ENCODE data around the gene VSIG4.
"Not testable (repeated sequence)": the region's sequence is repeated elsewhere in the genome, so short reads cannot be mapped to it uniquely, and the experiment has no call there.

Gene VSIG4

DNA sequence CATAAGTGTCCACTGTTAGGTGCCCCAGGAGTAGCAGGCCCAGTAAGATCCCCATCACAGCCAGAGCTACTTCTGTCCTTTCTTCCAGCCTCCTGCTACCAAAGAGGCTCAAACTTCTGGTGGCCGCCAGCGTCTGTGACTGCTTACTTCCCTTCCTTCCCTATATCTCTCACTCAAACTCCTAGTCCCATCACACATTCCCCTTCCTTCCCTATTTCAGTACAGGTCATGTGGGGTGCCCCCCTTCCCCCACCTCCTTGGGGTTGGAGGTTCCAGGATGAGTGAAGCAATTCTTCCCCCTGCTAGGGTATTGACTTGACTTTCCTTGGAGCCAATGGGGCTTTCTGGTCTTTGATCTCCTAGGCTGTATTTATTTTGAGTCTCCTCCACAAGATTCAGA lies at the start of gene VSIG4:
TSS of gene VSIG4 (minus strand) at position 137 of the 400 bp plus-strand sequence. CDS start at position 55, 82 bp downstream.
- no peak for DNase-seq

GRCh38 chrX:66076801-66077200 lies 36.9 kb upstream of the VSIG4 start:
- no peak for DNase-seq

DNA sequence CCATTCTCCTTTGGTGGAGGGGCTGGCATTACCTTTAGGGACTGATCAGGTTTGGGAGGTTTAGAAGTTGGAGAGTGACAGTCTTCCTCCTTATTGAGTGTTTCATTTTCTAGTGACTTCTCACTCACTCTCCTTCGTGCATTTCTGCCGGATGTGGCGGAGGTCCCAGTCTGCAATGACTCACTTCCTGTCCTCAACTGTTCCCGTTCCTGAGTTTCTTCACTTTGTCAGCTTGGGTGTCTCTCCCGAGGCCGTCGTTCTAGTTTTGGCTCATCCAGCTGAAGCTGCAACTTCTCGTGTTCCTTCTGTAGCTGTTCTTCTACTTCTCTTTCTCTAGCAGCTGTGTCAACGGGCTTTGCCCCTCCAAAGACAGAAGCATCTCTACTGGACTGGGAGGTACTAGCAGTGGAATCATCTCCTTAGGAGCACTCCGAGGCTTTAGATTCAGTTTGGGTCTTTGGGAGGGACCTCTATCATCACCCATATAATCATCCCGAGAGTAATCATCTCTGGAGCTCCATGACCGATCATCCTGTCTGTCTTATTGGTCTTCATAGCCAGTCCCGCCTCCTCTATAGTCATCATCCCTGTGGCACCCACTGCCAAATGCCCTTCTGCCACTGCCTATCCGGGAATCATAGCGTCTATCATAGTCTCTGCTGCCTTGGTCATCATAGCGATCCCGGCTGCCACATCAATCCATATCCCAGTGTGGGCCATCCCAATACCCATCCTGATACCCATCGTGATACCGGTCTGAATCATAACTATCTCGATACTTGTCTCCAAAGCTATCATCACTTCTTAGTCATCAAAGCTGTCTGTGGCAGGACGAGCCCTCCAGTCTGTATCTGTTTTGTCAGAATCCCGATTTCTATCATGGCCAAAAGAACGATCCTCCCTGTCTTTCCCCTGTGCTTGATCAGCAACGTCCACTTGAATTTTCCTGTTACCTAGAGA lies 35.3 kb upstream of the VSIG4 start:
- no peak for DNase-seq

GRCh38 chrX:66071126-66071525 lies 31.2 kb upstream of the VSIG4 start:
- no peak for DNase-seq

DNA sequence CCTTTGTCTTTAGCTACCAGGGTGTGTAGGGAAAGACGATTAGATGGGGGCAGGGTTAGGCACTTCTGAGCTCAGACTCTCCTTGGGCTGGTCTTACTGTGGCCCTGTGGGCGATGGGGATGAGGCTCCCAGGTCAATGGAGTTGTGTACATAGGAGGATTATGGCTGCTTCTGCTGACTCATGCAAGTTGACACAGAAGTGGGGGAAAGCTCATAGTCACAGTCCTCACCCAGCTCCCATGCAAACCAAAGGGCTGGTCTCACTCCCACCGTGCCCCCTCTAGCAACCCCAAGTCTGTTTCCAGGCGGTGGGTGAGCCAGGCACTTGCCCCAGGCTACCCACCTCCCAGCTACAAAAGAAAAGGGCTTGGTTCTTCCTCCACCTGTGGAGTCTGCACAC lies 24.4 kb upstream of the VSIG4 start:
- no peak for DNase-seq

GRCh38 chrX:66057019-66057418 lies 17.1 kb upstream of the VSIG4 start:
- not testable (repeated sequence) for DNase-seq

GRCh38 chrX:66054978-66055377 lies 15.1 kb upstream of the VSIG4 start:
- no peak for DNase-seq

GRCh38 chrX:66053414-66053813 lies 13.5 kb upstream of the VSIG4 start:
- no peak for DNase-seq

- no peak for DNase-seq
Measured at GRCh38 chrX:66051980-66052379, 12.1 kb upstream of the VSIG4 start.

- no peak for DNase-seq
Measured at GRCh38 chrX:66050140-66050569, 10.3 kb upstream of the VSIG4 start.

DNA sequence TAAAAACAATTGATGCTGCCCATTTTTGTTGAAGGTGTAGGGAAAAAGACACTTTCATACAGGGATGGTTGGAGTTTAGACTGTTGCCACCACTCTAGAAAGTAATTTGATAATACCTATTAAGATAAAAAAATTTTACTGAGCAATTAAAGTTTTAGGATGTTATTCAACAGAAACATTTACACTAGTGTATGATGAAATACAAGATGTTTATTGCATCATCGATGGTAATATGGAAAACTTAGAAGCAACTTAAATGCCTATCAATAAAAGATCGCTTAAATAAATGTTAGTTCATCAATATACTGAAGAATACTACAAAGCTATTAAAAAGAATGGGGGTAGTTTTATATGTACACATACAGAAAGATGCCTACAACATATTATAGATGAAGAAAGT lies 9.2 kb upstream of the VSIG4 start:
- DNase-seq = no peak

DNA sequence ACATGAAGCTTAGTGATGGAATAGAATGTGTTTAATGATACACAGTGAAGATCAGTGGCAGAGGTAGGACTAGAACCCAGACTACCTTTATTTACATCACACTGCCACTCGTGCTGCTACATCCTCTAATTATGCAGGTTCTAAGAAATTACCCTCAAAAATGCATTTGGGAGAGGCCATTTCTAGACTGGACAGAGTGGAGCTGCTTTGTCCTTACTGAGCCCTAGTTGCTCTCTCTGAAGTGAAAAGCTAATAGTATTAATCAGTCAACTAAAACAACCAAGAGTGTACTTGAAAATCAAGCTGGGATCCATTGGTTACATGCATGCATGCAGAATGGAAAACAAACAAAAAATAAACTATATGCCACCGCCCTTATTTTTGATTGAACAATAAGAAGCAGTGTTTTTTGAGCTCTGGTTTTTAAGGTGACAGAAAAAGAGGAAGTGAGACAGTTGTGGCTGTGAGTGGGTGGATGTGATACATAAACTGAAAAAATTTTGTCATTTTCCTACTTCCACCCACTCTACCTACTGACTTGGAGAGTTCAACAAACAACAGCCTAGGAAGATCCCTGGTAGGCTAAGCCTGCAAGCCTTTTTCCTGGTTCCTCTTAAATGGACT lies 6.8 kb upstream of the VSIG4 start:
- DNase-seq = peak; percentile 2

DNA sequence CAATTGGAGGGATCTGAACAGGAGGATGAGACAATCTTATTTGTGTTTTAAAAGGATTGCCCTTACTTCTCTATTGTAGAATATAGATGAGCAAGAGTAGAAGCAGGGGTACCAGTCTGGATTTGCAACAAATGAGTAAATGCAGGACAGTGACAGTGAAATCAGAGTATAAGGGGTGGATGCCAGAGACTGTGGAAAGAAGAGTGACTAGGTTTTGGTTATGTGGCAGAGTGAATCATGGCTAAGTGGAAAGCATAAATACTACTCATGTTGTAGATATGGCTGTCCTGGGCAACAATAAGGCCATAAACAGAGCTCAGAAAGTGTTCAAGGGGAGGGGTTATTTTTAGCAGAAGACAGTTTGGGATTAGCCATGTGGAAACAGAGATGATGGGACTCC lies 6.0 kb upstream of the VSIG4 start:
- DNase-seq = no peak

DNA sequence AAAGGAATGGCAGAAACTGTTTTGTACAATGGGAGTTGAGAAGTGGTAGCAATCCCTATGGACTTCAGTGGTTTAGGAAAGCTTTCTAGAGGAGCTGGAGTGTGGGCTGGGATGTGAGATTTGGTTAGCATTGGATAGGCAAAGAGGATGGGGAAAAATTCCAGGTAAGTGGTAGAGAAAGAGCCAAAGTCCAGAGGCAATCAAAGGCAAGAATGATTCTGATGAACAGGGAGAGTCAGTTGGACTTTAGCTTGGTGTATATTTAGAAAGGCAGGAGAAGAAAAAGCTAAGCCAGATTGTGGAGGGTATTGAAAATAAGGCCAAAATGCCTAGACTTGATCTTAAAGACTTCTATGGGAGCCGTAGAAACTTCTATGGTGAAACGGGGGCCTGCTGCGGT lies 3.7 kb upstream of the VSIG4 start:
- no peak for DNase-seq

DNA sequence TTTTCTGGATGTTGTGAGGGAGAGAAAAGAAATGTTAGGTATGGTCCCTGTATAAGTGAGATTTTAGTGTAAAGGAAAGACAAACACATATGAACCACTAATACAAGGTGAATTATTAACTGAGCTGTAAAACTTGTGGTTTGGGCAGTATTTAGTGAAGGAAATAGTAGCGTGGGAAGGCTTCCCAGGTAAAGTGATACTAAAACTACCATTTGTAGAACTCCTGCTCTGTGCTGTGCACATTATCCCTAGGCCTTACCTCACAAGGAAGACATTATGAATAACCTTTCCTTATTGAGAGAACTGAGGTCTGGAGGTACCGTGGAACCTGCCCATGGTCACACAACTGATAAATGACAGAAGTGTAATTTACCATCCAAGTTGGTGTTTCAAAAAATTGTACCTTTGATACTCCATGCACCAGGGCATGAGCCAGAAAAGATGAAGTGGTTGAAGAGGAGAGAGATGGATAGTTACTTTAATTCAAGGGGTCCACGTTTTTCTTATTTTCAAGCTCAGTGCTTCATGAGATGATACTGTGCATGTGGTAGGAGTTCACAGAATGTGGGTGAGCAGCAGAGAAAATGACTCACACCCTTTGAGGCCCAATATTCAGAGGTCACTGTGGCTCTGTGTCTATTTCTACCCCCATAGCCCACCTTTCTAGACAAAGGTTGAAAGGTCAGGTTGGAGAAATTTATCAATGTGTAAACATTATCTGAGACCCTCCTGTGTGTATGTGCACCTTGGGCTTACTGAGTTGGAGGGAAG lies 2.6 kb upstream of the VSIG4 start:
- DNase-seq = no peak

DNA sequence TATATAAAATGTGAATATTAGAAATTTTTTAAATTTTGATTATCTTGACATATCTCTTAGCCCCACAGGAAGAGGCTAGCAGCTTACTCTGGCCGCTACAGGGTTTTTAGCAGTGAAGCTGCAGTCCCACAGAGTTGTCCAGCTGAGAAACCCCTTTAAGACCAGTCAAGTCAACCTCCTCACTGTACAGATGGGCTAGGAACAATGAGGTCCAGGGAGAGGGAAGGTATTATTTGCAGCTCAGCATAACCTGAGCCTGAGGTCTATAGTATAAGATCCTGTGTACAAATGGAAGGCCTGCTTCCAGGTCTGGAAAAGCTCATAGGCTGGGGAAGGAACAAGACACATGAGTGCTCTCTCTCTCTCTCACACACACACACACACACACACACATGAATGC lies 1.8 kb downstream of the VSIG4 start:
- no peak for DNase-seq

- DNase-seq = no peak
Measured at GRCh38 chrX:66036231-66036630, 3.6 kb downstream of the VSIG4 start.

DNA sequence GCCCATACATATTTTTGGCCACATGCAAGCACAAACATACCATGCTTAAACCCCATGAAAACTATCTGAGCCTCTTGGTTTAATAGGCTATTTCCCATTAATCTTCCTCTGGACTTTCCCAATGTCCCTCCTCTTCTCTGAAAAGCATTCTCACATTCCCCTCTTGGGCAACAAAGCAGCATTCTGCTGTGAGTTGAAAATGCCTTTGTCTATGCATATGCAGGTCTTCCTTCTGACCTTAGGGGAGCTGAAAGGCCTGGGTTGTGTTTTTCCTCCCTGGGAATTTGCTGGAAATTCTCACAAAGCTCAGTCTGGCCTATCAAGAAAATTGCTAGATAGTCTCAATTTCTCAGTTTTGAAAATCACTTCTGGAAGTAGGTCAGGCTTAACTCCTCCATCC lies 4.2 kb downstream of the VSIG4 start:
- DNase-seq = no peak

DNA sequence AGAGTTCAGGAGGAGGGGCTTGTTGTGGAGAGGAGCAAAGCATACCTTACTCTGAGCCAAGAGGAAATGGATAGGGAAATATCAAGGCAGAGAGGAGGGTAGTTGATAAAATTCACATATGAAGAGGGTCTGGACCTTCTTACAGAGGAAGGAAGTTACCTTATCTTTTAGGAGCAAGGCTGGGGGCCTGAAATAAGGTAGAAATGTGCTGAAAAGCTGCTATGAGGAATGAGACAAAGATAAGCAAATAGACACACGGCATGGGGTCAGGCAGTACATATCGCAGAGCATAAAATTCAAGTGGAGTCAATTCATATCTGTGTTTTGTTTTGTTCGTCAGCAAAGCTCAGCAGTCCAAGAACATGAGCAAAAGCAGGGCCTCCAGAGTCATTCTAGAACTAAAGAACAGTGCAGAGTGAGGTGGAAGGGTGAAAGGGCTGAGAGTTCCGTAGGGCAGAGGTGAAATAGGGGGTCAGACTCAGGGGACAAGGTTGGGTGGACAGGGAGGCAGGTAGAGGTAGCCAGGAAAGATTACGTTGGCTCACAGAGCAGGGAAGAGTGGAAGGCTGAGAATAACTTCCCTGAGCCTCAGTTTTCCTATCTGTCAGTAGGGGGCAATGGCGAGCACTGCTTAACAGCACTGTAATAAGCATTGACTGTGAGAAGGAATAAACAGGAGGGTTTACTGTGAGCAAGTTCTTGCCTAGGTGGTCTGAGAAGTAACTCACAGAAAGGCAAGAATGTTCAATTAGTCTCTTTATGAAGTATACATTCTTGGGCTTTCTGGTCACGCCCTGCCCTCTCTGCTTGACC lies 9.2 kb downstream of the VSIG4 start:
- DNase-seq = peak; percentile 44

DNA sequence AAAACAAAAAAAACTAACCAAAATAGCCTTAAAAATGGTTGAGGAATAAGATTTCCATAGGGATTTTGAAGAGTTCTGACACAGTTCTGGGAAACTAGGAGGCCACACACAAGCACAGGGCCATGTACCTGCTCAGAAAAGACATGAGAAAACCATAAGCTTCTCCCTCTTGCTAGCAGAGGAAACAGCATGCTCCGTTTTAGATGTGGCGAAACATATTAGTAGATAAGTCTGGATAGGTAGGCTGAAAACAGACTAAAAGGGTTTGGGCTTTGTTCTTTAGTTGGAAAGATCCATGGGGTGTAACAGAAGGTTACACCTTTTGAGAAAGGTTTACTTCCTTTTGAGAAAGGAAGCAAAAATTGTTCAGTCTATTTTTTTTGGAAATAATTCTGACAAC lies 10.9 kb downstream of the VSIG4 start:
- DNase-seq = no peak

DNA sequence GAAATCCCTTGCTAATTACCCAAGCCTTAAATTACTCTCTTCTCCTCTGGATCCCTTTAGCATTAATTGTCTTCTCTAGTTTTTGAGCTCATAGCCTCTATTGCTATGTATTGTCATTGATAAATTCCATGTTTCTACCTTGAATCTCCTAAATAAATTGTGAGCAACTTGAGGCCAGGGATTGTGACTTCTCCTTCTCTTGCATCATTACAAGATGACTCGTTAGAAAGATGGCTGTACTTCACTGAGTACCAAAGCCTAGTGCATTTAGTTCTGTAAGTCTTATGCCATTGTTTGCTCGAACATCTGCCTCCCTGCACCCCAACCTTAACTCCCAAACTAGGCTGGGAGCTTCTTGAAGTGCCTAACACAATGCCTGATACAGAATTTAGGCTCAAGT lies 15.3 kb downstream of the VSIG4 start:
- DNase-seq = no peak

- no peak for DNase-seq
Measured at GRCh38 chrX:66024092-66024467, 15.8 kb downstream of the VSIG4 start.

All from NCI-H82 (cell line).